ENCODE data around the gene RHNO1.

RHNO1 gene

DNA sequence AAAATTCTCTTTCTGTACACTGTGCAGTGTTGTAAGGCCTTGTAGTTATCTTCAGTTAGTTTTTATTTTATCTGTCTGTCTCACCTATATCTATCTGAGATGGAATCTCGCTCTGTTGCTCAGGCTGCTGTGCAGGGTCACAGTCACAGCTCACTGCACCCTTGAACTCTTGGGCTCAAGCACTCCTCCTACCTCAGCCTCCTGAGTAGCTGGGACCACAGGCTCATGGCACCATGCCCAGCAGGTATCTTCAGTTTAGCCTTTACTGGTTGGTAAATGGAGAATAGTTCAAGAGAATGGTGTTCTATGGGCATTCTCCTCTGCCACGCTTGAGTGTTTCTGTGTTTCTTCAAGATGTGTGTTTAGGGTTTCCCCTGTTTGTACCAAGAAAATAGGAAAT, 27.2 kb downstream of the RHNO1 start:
- Histone ChIP-seq H3F3A (ENCODE audit: insufficient read depth, low read length) (no peaks in the 10 kb centered on the region), H3K27ac (ENCODE audit: low read depth, low read length, poor library complexity, severe bottlenecking) (no peak overlapping the region), H3K9ac (ENCODE audit: low read length) (no peak overlapping the region), H4K20me1 (ENCODE audit: insufficient read depth, low read length) (no peaks in the 10 kb centered on the region), H3K27me3 (ENCODE audit: insufficient read depth, low read length) (no peaks in the 10 kb centered on the region), H3K4me1 (ENCODE audit: insufficient read depth, low read length, severe bottlenecking) (peaks cover 18% of the 10 kb centered on the region), H3K79me2 (ENCODE audit: insufficient read depth, low read length) (no peaks in the 10 kb centered on the region), H3K4me3 (ENCODE audit: low read depth, low read length, poor library complexity, severe bottlenecking) (no peak overlapping the region), H3K4me2 (ENCODE audit: low read length) (no peak overlapping the region), H3K36me3 (ENCODE audit: insufficient read depth, low read length) (0 out of 2 replicates have a peak, but pooled peaks cover under 1% of the 10 kb centered on the region), H2AFZ (ENCODE audit: low read length) (no peak overlapping the region), H3K9me3 (ENCODE audit: low read length) (no peaks in the 10 kb centered on the region), H3K9me2 (ENCODE audit: low read depth, low read length) (no peaks in the 10 kb centered on the region)
- TF ChIP-seq EZH2 (IDR thresholded peaks at IDR 0.05; ENCODE audit: borderline replicate concordance, low read length): no peak
- TF ChIP-seq, protein P1, sequence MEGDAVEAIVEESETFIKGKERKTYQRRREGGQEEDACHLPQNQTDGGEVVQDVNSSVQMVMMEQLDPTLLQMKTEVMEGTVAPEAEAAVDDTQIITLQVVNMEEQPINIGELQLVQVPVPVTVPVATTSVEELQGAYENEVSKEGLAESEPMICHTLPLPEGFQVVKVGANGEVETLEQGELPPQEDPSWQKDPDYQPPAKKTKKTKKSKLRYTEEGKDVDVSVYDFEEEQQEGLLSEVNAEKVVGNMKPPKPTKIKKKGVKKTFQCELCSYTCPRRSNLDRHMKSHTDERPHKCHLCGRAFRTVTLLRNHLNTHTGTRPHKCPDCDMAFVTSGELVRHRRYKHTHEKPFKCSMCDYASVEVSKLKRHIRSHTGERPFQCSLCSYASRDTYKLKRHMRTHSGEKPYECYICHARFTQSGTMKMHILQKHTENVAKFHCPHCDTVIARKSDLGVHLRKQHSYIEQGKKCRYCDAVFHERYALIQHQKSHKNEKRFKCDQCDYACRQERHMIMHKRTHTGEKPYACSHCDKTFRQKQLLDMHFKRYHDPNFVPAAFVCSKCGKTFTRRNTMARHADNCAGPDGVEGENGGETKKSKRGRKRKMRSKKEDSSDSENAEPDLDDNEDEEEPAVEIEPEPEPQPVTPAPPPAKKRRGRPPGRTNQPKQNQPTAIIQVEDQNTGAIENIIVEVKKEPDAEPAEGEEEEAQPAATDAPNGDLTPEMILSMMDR (IDR thresholded peaks at IDR 0.05; ENCODE audit: low read length): no peak

GRCh38 chr12:2912216-2912575, 35.2 kb downstream of the RHNO1 start:
- H3K9me2 ChIP-seq (ENCODE audit: low read depth, low read length): no peaks in the 10 kb centered on the region
- H3K4me3 ChIP-seq (ENCODE audit: low read depth, low read length, poor library complexity, severe bottlenecking): no peak overlapping the region
- no peak overlapping the region for H2AFZ ChIP-seq (ENCODE audit: low read length)
- no peak overlapping the region for H3K4me2 ChIP-seq (ENCODE audit: low read length)
- H3K4me1 ChIP-seq (ENCODE audit: insufficient read depth, low read length, severe bottlenecking): peaks cover 7% of the 10 kb centered on the region
- H3K27me3 ChIP-seq (ENCODE audit: insufficient read depth, low read length): no peaks in the 10 kb centered on the region
- H4K20me1 ChIP-seq (ENCODE audit: insufficient read depth, low read length): no peaks in the 10 kb centered on the region
- H3K79me2 ChIP-seq (ENCODE audit: insufficient read depth, low read length): no peaks in the 10 kb centered on the region
- no peaks in the 10 kb centered on the region for H3K9me3 ChIP-seq (ENCODE audit: low read length)
- TF ChIP-seq, protein P1 (IDR thresholded peaks at IDR 0.05; ENCODE audit: low read length): no peak
- no peak for TF ChIP-seq EZH2 (IDR thresholded peaks at IDR 0.05; ENCODE audit: borderline replicate concordance, low read length)
- no peak overlapping the region for H3K27ac ChIP-seq (ENCODE audit: low read depth, low read length, poor library complexity, severe bottlenecking)
- peaks cover 13% of the 10 kb centered on the region for H3K36me3 ChIP-seq (ENCODE audit: insufficient read depth, low read length)
- H3F3A ChIP-seq (ENCODE audit: insufficient read depth, low read length): no peaks in the 10 kb centered on the region
- no peak overlapping the region for H3K9ac ChIP-seq (ENCODE audit: low read length)

- Histone ChIP-seq H3K27me3 (ENCODE audit: insufficient read depth, low read length) (no peaks in the 10 kb centered on the region), H3K79me2 (ENCODE audit: insufficient read depth, low read length) (no peaks in the 10 kb centered on the region), H4K20me1 (ENCODE audit: insufficient read depth, low read length) (no peaks in the 10 kb centered on the region), H2AFZ (ENCODE audit: low read length) (no peak overlapping the region), H3K4me1 (ENCODE audit: insufficient read depth, low read length, severe bottlenecking) (no peaks in the 10 kb centered on the region), H3K9ac (ENCODE audit: low read length) (no peak overlapping the region), H3K36me3 (ENCODE audit: insufficient read depth, low read length) (peaks cover 25% of the 10 kb centered on the region), H3K9me3 (ENCODE audit: low read length) (no peaks in the 10 kb centered on the region), H3K27ac (ENCODE audit: low read depth, low read length, poor library complexity, severe bottlenecking) (no peak overlapping the region), H3K4me3 (ENCODE audit: low read depth, low read length, poor library complexity, severe bottlenecking) (no peak overlapping the region), H3F3A (ENCODE audit: insufficient read depth, low read length) (no peaks in the 10 kb centered on the region), H3K9me2 (ENCODE audit: low read depth, low read length) (no peaks in the 10 kb centered on the region), H3K4me2 (ENCODE audit: low read length) (no peak overlapping the region)
- TF ChIP-seq EZH2 (IDR thresholded peaks at IDR 0.05; ENCODE audit: borderline replicate concordance, low read length): no peak
- TF ChIP-seq, protein P1 (IDR thresholded peaks at IDR 0.05; ENCODE audit: low read length): no peak
Measured at GRCh38 chr12:2919249-2919648, 42.2 kb downstream of the RHNO1 start.

Measured in OCI-LY1 (cell line).